GM19395 (cell line): ENCODE measurements around the gene CFAP221.

Experiments used
- ATAC-seq: cut with Tn5 transposase; IDR thresholded peaks from one replicate; pipeline ENCODE4 v1.9.1; 2021; ENCODE audit warnings: mild to moderate bottlenecking, moderate library complexity; ENCODE audit not compliant: unreplicated experiment

CFAP221 gene

GRCh38 chr2:119544075-119544938, at the start of gene CFAP221:
CFAP221 (plus strand) TSS chr2:119544449; CDS start chr2:119546132, 1,683 bp downstream.
- peak; percentile 82 for ATAC-seq

GRCh38 chr2:119495948-119496347, 48.3 kb upstream of the CFAP221 start:
- no peak for ATAC-seq

- no peak for ATAC-seq
Observed at GRCh38 chr2:119496682-119497081, 47.6 kb upstream of the CFAP221 start.

GRCh38 chr2:119508756-119509155, 35.5 kb upstream of the CFAP221 start:
- ATAC-seq, result no peak

- ATAC-seq, result no peak
Observed at GRCh38 chr2:119511989-119512388, 32.3 kb upstream of the CFAP221 start.

- ATAC-seq, result no peak
Observed at GRCh38 chr2:119512946-119513345, 31.3 kb upstream of the CFAP221 start.

- no peak for ATAC-seq
Observed at GRCh38 chr2:119513832-119514231, 30.4 kb upstream of the CFAP221 start.

GRCh38 chr2:119516121-119516520, 28.1 kb upstream of the CFAP221 start:
- ATAC-seq, result no peak

- ATAC-seq, result peak; percentile 95
Observed at GRCh38 chr2:119517433-119517832, 26.8 kb upstream of the CFAP221 start.

GRCh38 chr2:119518401-119519056, 25.7 kb upstream of the CFAP221 start:
- ATAC-seq, result no peak

- no peak for ATAC-seq
Observed at GRCh38 chr2:119519057-119519408, 25.2 kb upstream of the CFAP221 start.

GRCh38 chr2:119520696-119521432, 23.4 kb upstream of the CFAP221 start:
- ATAC-seq, result no peak

GRCh38 chr2:119521433-119522050, 22.7 kb upstream of the CFAP221 start:
- ATAC-seq, result no peak

- ATAC-seq, result no peak
Observed at GRCh38 chr2:119522671-119523070, 21.6 kb upstream of the CFAP221 start.

GRCh38 chr2:119523383-119523951, 20.8 kb upstream of the CFAP221 start:
- no peak for ATAC-seq

- ATAC-seq, result no peak
Observed at GRCh38 chr2:119523952-119524694, 20.1 kb upstream of the CFAP221 start, which contains the start of gene SCTR. SCTR (minus strand) TSS chr2:119524483; CDS start chr2:119524226, 257 bp downstream.

GRCh38 chr2:119525614-119526013, 18.6 kb upstream of the CFAP221 start:
- ATAC-seq, result no peak

- ATAC-seq, result no peak
Observed at GRCh38 chr2:119527999-119528398, 16.2 kb upstream of the CFAP221 start.

GRCh38 chr2:119531292-119531691, 13.0 kb upstream of the CFAP221 start:
- ATAC-seq, result no peak

- no peak for ATAC-seq
Observed at GRCh38 chr2:119533560-119533959, 10.7 kb upstream of the CFAP221 start.
